ENCODE data around the gene NEDD8.

The NEDD8 gene

DNA sequence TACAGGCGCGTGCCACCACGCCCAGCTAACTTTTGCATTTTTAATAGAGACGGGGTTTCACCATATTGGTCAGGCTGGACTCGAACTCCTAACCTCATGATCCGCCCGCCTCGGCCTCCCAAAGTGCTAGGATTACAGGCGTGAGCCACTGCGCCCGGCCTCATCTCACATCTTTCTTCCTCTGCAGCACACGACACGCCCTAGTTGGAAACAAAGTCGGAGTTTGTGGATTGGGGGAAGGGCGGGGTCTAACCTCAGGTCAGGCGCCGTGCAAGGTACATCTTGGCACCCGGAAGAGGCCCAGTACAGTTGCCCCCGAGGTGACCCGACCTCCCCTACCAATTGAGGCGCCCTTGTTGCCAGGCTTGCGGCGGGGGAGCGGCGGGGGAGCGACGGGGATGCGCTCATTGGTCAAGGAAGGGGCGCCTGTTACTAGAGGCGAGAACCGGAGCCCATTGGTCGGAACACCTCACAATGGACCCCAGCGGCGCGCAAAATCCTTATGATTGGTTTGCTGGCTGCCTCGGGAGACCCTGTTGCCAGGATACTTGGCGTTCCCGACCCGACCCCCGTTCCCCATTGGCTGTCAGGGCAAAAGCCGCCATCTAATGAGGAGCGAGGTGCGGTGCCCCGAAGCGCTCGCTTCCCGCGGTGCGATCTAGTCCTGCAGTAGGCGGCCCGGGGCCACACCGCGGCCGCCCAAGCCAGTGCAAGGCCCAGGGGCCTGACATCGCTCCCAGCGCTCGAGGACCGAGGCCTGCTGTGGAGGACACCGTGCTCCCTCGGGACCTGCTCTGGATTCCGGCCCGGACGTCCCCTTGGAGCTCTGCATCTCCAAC lies 60.5 kb downstream of the NEDD8 start, which contains the start of gene REC8:
TSS of gene REC8 (plus strand) at position 659 of the 839 bp plus-strand sequence. CDS start 473 bp downstream, outside the sequence.
- H3K27ac ChIP-seq (ENCODE audit: low read depth, low read length), result peak within 1 kb of the TSS; percentile 10

DNA sequence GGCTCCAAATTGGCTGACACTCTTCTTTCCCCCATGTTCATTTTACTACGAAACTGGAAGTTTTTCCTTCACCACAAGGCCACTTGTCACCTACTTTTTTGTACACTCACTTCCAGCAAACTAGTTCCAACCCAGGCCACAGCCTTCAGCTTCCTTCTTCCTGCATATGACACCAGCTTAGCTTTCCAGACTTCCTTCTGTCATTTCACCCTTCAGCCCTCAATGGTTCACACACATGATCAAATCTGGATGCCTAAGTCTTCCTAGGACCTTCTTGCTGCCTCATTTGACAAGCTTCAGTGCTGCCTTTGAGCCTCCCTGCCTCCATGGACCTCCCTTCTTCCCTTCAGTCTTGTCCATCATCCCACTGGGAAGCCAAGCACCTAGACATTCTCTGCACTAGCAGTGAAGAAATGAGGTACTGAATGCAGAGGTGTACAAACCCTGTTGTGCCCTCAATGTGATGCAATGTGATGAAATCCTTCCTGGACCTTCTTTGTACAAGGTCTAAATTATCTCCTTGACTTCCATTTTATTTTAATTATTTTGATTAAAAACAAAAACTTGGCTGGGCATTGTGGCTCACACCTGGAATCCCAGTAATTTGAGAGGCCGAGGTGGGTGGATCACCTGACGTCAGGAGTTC lies 64.6 kb downstream of the NEDD8 start:
- H3K36me3 ChIP-seq (ENCODE audit: control insufficient read depth in 1 of 2, insufficient read depth in 2 of 2, low read length in 2 of 2), result peaks cover 52 to 62% of the 10 kb centered on the region in 2 donors

More for the DNA sequence above, 60.5 kb downstream of the NEDD8 start, which contains the start of gene REC8:
- Histone ChIP-seq H3K36me3 (ENCODE audit: control insufficient read depth in 1 of 2, insufficient read depth in 2 of 2, low read length in 2 of 2) (peaks cover 27 to 44% of the 10 kb centered on the region in 2 donors), H3K4me3 (ENCODE audit: low read depth in 1 of 2, low read length in 2 of 2) (peak within 1 kb of the TSS; percentile 0 to 57), H3K27me3 (ENCODE audit: control insufficient read depth in 1 of 2, insufficient read depth in 2 of 2, low read length in 2 of 2) (no peaks in the 10 kb centered on the region), H3K9me3 (ENCODE audit: control insufficient read depth in 1 of 2, low read length in 2 of 2) (no peaks in the 10 kb centered on the region), H3K4me1 (ENCODE audit: control insufficient read depth in 1 of 2, insufficient read depth in 2 of 2, low read length in 2 of 2) (no peaks in the 10 kb centered on the region), H3K9ac (ENCODE audit: low read depth in 1 of 2, low read length in 2 of 2) (peak within 1 kb of the TSS in 1 of 2 donors; percentile 16)

More for the DNA sequence above, 64.6 kb downstream of the NEDD8 start:
- Histone ChIP-seq H3K4me3 (ENCODE audit: low read depth in 1 of 2, low read length in 2 of 2) (no peak overlapping the region), H3K9me3 (ENCODE audit: control insufficient read depth in 1 of 2, low read length in 2 of 2) (no peaks in the 10 kb centered on the region), H3K27me3 (ENCODE audit: control insufficient read depth in 1 of 2, insufficient read depth in 2 of 2, low read length in 2 of 2) (no peaks in the 10 kb centered on the region), H3K9ac (ENCODE audit: low read depth in 1 of 2, low read length in 2 of 2) (no peak overlapping the region), H3K4me1 (ENCODE audit: control insufficient read depth in 1 of 2, insufficient read depth in 2 of 2, low read length in 2 of 2) (peaks cover 8 to 16% of the 10 kb centered on the region in 2 donors), H3K27ac (ENCODE audit: low read depth, low read length) (no peak overlapping the region)

All from duodenal mucosa (tissue), 2 donors.